SK-N-SH (cell line): ENCODE data around the gene ANKRD44. TPM values are rescaled to one million over a fixed set of nuclear protein-coding genes. Genes with fewer than 3 reads are reported as not detected.

Source experiments
- CTCF ChIA-PET: fragments of 300-600, 350-600 bp; formaldehyde crosslinking; extraction: SDS; loops from one replicate; lab custom pipeline; 2021; lab: Yijun Ruan, JAX
- POLR2A ChIA-PET: fragments of 350-600 bp; sonication (Branson Sonifier 250); formaldehyde crosslinking; extraction: SDS; loops from one replicate; lab custom pipeline; 2020; ENCODE audit warnings: antibody characterized with exemption, inconsistent platforms; lab: Yijun Ruan, JAX
- DNase-seq: peaks from one replicate; pipeline ENCODE4 v3.0.0; 2012
- H2AFZ ChIP-seq: fragments of 200-600 bp; sonication (generic); 2 replicates; pipeline ENCODE4 v1.8.1; 2016; ENCODE audit warnings: antibody characterized with exemption, mild to moderate bottlenecking, low read depth
- H3F3A ChIP-seq: fragments of 200-600 bp; sonication (generic); replicated peaks from 2 replicates; pipeline ENCODE3; 2016; ENCODE audit warnings: antibody characterized with exemption, mild to moderate bottlenecking; ENCODE audit not compliant: insufficient read depth
- H3K27ac ChIP-seq, 2 experiments: fragments of 200-500 bp in 1 of 2; fragments of 200-600 bp in 1 of 2; sonication (Bioruptor generic) in 1 of 2; sonication (generic), shearing (Covaris generic) in 1 of 2; 2 replicates each; pipeline versions ENCODE4 v1.5.1 to v1.6.1; 2014 to 2016; ENCODE audit warnings: low read depth in 2 of 2, inconsistent platforms in 1 of 2, low read length in 1 of 2, mild to moderate bottlenecking in 1 of 2, mixed read lengths in 1 of 2
- H3K27me3 ChIP-seq: fragments of 200-600 bp; sonication (generic), shearing (Covaris generic); 2 replicates; pipeline ENCODE4 v1.6.1; 2016; ENCODE audit warnings: mixed run types; ENCODE audit not compliant: insufficient read depth
- H3K36me3 ChIP-seq, 2 experiments: fragments of 200-500 bp in 1 of 2; fragments of 200-600 bp in 1 of 2; sonication (Bioruptor generic) in 1 of 2; sonication (generic) in 1 of 2; replicated peaks in 1 of 2; 2 replicates each; pipeline versions ENCODE3 to v1.5.1; 2014 to 2016; ENCODE audit warnings: low read length in 1 of 2, mild to moderate bottlenecking in 1 of 2; ENCODE audit not compliant: insufficient read depth in 2 of 2, control insufficient read depth in 1 of 2
- H3K4me1 ChIP-seq, 2 experiments: fragments of 200-500 bp in 1 of 2; fragments of 200-600 bp in 1 of 2; sonication (Bioruptor generic) in 1 of 2; sonication (generic), shearing (Covaris generic) in 1 of 2; 2 replicates each; pipeline versions ENCODE4 v1.5.1 to v1.6.1; 2014 to 2016; ENCODE audit warnings: low read depth in 1 of 2, low read length in 1 of 2, mixed run types in 1 of 2; ENCODE audit not compliant: insufficient read depth in 2 of 2, control insufficient read depth in 1 of 2
- H3K4me2 ChIP-seq: fragments of 200-600 bp; sonication (generic), shearing (Covaris generic); 2 replicates; pipeline ENCODE4 v1.6.1; 2017; ENCODE audit warnings: mixed run types
- H3K4me3 ChIP-seq, 2 experiments: fragments of 200-500 bp in 1 of 2; fragments of 200-600 bp in 1 of 2; sonication (Bioruptor generic) in 1 of 2; sonication (generic), shearing (Covaris generic) in 1 of 2; 2 replicates each; pipeline versions ENCODE4 v1.5.1 to v1.8.1; 2014 to 2016; ENCODE audit warnings: low read depth in 2 of 2, inconsistent platforms in 1 of 2, low read length in 1 of 2, mild to moderate bottlenecking in 1 of 2, mixed read lengths in 1 of 2, moderate library complexity in 1 of 2
- H3K79me2 ChIP-seq: fragments of 200-600 bp; sonication (generic); 2 replicates; pipeline ENCODE4 v1.8.1; 2017; ENCODE audit warnings: mild to moderate bottlenecking; ENCODE audit not compliant: insufficient read depth
- H3K9ac ChIP-seq: fragments of 200-600 bp; sonication (generic); 2 replicates; pipeline ENCODE4 v1.6.1; 2017; ENCODE audit warnings: mixed run types
- H3K9me2 ChIP-seq: fragments of 200-600 bp; sonication (generic); 2 replicates; pipeline ENCODE4 v1.6.1; 2017; ENCODE audit warnings: mixed run types
- H3K9me3 ChIP-seq: fragments of 200-600 bp; sonication (generic); 2 replicates; pipeline ENCODE4 v1.6.1; 2017; ENCODE audit warnings: mixed run types, mild to moderate bottlenecking, moderate library complexity
- H4K20me1 ChIP-seq: fragments of 200-600 bp; sonication (generic); 2 replicates; pipeline ENCODE4 v1.6.1; 2017; ENCODE audit warnings: mild to moderate bottlenecking, mixed run types; ENCODE audit not compliant: insufficient read depth
- ELF1 ChIP-seq: IDR thresholded peaks from 2 replicates; pipeline ENCODE4 v1.4.0; 2012
- EZH2phosphoT487 ChIP-seq: fragments of 200-600 bp; sonication (generic); IDR thresholded peaks from 2 replicates; pipeline ENCODE4 v1.6.1; 2017; ENCODE audit warnings: low read depth, mixed run types, mild to moderate bottlenecking, antibody characterized with exemption, moderate library complexity, borderline replicate concordance
- FOXJ3 ChIP-seq: sonication (generic); formaldehyde crosslinking; IDR thresholded peaks from 2 replicates; pipeline ENCODE4 v1.5.1; 2020; ENCODE audit warnings: mild to moderate bottlenecking, missing genetic modification reagents
- FOXM1 ChIP-seq: IDR thresholded peaks from 2 replicates; pipeline ENCODE4 v1.4.0; 2012; ENCODE audit warnings: low read depth, mild to moderate bottlenecking
- GABPA ChIP-seq: IDR thresholded peaks from 2 replicates; pipeline ENCODE4 v1.4.0; 2012; ENCODE audit warnings: low read depth, mild to moderate bottlenecking
- GATA2 ChIP-seq: sonication (generic); formaldehyde crosslinking; IDR thresholded peaks from 2 replicates; pipeline ENCODE4 v1.5.0; 2020; ENCODE audit warnings: mild to moderate bottlenecking, missing genetic modification reagents
- JUND ChIP-seq: IDR thresholded peaks from 2 replicates; pipeline ENCODE4 v1.4.0; 2012
- MEF2A ChIP-seq: IDR thresholded peaks from 2 replicates; pipeline ENCODE4 v1.4.0; 2012; ENCODE audit warnings: low read depth, borderline replicate concordance
- MXI1 ChIP-seq: IDR thresholded peaks from 2 replicates; pipeline ENCODE4 v1.6.1; 2012; ENCODE audit warnings: mild to moderate bottlenecking, low read depth, low read length, improper control_type of control experiment
- NFIC ChIP-seq: IDR thresholded peaks from 2 replicates; pipeline ENCODE4 v1.4.0; 2012; ENCODE audit warnings: borderline replicate concordance
- RAD21 ChIP-seq: IDR thresholded peaks from 2 replicates; pipeline ENCODE4 v1.6.1; 2012; ENCODE audit warnings: mild to moderate bottlenecking, low read length
- RCOR1 ChIP-seq: fragments of 150-350 bp; IDR thresholded peaks from 2 replicates; pipeline ENCODE4 v1.6.1; 2017; ENCODE audit warnings: antibody characterized with exemption, low read length
- RFX5 ChIP-seq: IDR thresholded peaks from 2 replicates; pipeline ENCODE4 v1.6.1; 2012; ENCODE audit warnings: mild to moderate bottlenecking, improper control_type of control experiment, low read length
- RXRA ChIP-seq: IDR thresholded peaks from 2 replicates; pipeline ENCODE4 v1.4.0; 2012; ENCODE audit warnings: low read depth, mild to moderate bottlenecking, borderline replicate concordance
- SIN3A ChIP-seq: IDR thresholded peaks from 2 replicates; pipeline ENCODE4 v1.6.1; 2012; ENCODE audit warnings: low read depth, mild to moderate bottlenecking, low read length, moderate library complexity, borderline replicate concordance
- TAF1 ChIP-seq: IDR thresholded peaks from 2 replicates; pipeline ENCODE4 v1.6.1; 2012; ENCODE audit warnings: low read depth, mild to moderate bottlenecking, low read length, moderate library complexity, borderline replicate concordance
- TCF12 ChIP-seq: IDR thresholded peaks from 2 replicates; pipeline ENCODE4 v1.4.0; 2012
- WGBS: methylation state at CpG from one replicate; pipeline ENCODE4 v1.1.6; 2017; ENCODE audit warnings: low lambda C conversion rate; 5-methylcytosine and 5-hydroxymethylcytosine counted together
- polyA plus RNA-seq, 3 experiments: library from polyadenylated mRNA; depleted of rRNA; stranded (reverse); fragments of >200 nt; gene quantifications; 2 replicates each; pipeline ENCODE4 v1.2.3, GENCODE V29; 2012
- TF ChIP-seq, protein P1 (sequence below): IDR thresholded peaks from 2 replicates; pipeline ENCODE4; 2012
- TF ChIP-seq, protein P2 (sequence below): fragments of 150-350 bp; IDR thresholded peaks from 2 replicates; pipeline ENCODE4 v1.6.1; 2016; ENCODE audit warnings: mild to moderate bottlenecking, low read depth, low read length
- TF ChIP-seq, protein P3 (sequence below): IDR thresholded peaks from 2 replicates; pipeline ENCODE4 v1.4.0; 2012; ENCODE audit warnings: low read depth, borderline replicate concordance
- TF ChIP-seq, protein P4 (sequence below): fragments of 200-600 bp; sonication (generic); IDR thresholded peaks from 2 replicates; pipeline ENCODE4 v1.6.1; 2017; ENCODE audit warnings: antibody characterized with exemption, mild to moderate bottlenecking, moderate library complexity

ANKRD44 gene
- polyA plus RNA-seq, 1 of the 3 experiments (the other 2 are of a cell fraction): 12.5 TPM

DNA sequence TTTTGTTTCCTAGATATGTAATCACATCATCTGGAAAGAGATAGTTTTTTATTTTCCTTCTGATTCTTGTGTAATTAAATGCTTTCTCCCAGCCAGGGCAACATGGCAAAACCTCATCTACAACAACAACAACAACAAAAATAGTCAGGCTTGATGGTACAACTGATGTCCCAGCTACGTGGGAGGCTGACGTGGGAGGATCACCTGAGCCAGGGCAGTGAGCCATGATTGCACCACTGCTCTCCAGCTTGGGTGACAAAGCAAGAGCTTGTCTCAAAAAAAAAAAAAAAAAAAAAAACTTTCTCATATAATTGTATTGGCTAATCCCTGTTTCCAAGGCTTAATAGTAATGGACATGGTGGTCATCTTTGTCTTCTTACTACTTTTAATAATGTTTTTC lies 357.6 kb downstream of the ANKRD44 start:
- no peaks in the 10 kb centered on the region for H3K4me1 ChIP-seq
- H3K9me2 ChIP-seq: no peaks in the 10 kb centered on the region
- no peak overlapping the region for H2AFZ ChIP-seq
- H3K27me3 ChIP-seq: no peaks in the 10 kb centered on the region
- H3F3A ChIP-seq: no peaks in the 10 kb centered on the region
- no peak overlapping the region for H3K27ac ChIP-seq
- H3K36me3 ChIP-seq: no peaks in the 10 kb centered on the region
- H4K20me1 ChIP-seq: no peaks in the 10 kb centered on the region
- no peaks in the 10 kb centered on the region for H3K79me2 ChIP-seq
- TF ChIP-seq RXRA: no peak
- TF ChIP-seq GABPA: no peak
- no peak for TF ChIP-seq FOXJ3
- TF ChIP-seq, protein P1, sequence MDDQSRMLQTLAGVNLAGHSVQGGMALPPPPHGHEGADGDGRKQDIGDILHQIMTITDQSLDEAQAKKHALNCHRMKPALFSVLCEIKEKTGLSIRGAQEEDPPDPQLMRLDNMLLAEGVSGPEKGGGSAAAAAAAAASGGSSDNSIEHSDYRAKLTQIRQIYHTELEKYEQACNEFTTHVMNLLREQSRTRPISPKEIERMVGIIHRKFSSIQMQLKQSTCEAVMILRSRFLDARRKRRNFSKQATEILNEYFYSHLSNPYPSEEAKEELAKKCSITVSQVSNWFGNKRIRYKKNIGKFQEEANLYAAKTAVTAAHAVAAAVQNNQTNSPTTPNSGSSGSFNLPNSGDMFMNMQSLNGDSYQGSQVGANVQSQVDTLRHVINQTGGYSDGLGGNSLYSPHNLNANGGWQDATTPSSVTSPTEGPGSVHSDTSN: no peak
- TF ChIP-seq FOXM1: no peak
- TF ChIP-seq, protein P2, sequence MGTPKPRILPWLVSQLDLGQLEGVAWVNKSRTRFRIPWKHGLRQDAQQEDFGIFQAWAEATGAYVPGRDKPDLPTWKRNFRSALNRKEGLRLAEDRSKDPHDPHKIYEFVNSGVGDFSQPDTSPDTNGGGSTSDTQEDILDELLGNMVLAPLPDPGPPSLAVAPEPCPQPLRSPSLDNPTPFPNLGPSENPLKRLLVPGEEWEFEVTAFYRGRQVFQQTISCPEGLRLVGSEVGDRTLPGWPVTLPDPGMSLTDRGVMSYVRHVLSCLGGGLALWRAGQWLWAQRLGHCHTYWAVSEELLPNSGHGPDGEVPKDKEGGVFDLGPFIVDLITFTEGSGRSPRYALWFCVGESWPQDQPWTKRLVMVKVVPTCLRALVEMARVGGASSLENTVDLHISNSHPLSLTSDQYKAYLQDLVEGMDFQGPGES: no peak
- no peak for TF ChIP-seq MEF2A
- no peak for TF ChIP-seq JUND
- no peak for TF ChIP-seq GATA2 (CRISPR knock-in tag)
- TF ChIP-seq, protein P3, sequence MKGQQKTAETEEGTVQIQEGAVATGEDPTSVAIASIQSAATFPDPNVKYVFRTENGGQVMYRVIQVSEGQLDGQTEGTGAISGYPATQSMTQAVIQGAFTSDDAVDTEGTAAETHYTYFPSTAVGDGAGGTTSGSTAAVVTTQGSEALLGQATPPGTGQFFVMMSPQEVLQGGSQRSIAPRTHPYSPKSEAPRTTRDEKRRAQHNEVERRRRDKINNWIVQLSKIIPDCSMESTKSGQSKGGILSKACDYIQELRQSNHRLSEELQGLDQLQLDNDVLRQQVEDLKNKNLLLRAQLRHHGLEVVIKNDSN: no peak
- TF ChIP-seq NFIC: no peak
- TF ChIP-seq RFX5: no peak
- no peak for TF ChIP-seq EZH2phosphoT487
- no peak for TF ChIP-seq SIN3A
- no peak for TF ChIP-seq TCF12
- CTCF ChIA-PET: no interaction called here
- no peak overlapping the region for H3K4me2 ChIP-seq
- DNase-seq: no peak
- H3K9me3 ChIP-seq: no peaks in the 10 kb centered on the region
- no peak overlapping the region for H3K4me3 ChIP-seq
- 100% methylated on average over 2 of the region's 2 CpGs for WGBS
- no peak overlapping the region for H3K9ac ChIP-seq
- POLR2A ChIA-PET: no interaction called here

DNA sequence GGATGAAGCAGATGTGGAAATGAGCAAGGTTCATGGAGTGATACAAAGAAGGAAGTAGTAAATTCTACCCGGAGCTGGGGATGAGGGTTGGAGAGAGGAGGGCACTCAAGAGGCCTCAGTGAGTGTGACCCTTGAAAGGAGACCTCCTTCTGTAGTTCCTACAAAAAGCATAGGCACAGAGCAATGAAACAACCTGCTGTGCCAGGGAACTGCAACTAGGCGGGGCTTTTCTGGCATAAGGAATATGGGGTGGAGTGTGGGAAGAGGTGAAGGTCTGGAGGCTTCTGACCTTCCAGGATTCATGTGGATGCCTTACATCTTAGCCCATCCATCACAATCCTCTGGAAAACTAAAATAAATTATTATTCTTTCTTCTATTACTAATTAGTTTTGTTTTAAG lies 358.6 kb downstream of the ANKRD44 start:
- Histone ChIP-seq H3K9me2 (no peaks in the 10 kb centered on the region), H3F3A (no peaks in the 10 kb centered on the region), H3K4me2 (no peak overlapping the region), H3K27me3 (no peaks in the 10 kb centered on the region), H3K79me2 (no peaks in the 10 kb centered on the region), H3K36me3 (no peaks in the 10 kb centered on the region), H3K4me1 (no peaks in the 10 kb centered on the region), H3K9ac (no peak overlapping the region), H3K4me3 (no peak overlapping the region), H3K9me3 (no peaks in the 10 kb centered on the region), H3K27ac (no peak overlapping the region), H2AFZ (0 out of 2 replicates have a peak overlapping the region, but pooled peaks have one; percentile 59), H4K20me1 (no peaks in the 10 kb centered on the region)
- no peak for TF ChIP-seq RCOR1
- no peak for TF ChIP-seq TAF1
- no peak for TF ChIP-seq TCF12
- TF ChIP-seq, protein P4, sequence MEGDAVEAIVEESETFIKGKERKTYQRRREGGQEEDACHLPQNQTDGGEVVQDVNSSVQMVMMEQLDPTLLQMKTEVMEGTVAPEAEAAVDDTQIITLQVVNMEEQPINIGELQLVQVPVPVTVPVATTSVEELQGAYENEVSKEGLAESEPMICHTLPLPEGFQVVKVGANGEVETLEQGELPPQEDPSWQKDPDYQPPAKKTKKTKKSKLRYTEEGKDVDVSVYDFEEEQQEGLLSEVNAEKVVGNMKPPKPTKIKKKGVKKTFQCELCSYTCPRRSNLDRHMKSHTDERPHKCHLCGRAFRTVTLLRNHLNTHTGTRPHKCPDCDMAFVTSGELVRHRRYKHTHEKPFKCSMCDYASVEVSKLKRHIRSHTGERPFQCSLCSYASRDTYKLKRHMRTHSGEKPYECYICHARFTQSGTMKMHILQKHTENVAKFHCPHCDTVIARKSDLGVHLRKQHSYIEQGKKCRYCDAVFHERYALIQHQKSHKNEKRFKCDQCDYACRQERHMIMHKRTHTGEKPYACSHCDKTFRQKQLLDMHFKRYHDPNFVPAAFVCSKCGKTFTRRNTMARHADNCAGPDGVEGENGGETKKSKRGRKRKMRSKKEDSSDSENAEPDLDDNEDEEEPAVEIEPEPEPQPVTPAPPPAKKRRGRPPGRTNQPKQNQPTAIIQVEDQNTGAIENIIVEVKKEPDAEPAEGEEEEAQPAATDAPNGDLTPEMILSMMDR: no peak
- no peak for TF ChIP-seq RXRA
- no peak for TF ChIP-seq RFX5
- TF ChIP-seq ELF1: no peak
- no peak for TF ChIP-seq MXI1
- no peak for TF ChIP-seq SIN3A
- TF ChIP-seq RAD21: no peak
- WGBS: 80% methylated on average over 2 of the region's 2 CpGs
- ChIA-PET CTCF (no interaction called here), POLR2A (no interaction called here)
- no peak for DNase-seq
